Measurements from ENCODE around the gene ABCB8. TPM values are rescaled to one million over a fixed set of nuclear protein-coding genes. Genes with fewer than 3 reads are reported as not detected.

ABCB8 gene
- total and polyA plus RNA-seq, 9 of the 15 experiments (the other 6 are each of a cell fraction or from before 2014, with no cell fraction given): 7.6 to 106 (median 36.3) TPM

DNA sequence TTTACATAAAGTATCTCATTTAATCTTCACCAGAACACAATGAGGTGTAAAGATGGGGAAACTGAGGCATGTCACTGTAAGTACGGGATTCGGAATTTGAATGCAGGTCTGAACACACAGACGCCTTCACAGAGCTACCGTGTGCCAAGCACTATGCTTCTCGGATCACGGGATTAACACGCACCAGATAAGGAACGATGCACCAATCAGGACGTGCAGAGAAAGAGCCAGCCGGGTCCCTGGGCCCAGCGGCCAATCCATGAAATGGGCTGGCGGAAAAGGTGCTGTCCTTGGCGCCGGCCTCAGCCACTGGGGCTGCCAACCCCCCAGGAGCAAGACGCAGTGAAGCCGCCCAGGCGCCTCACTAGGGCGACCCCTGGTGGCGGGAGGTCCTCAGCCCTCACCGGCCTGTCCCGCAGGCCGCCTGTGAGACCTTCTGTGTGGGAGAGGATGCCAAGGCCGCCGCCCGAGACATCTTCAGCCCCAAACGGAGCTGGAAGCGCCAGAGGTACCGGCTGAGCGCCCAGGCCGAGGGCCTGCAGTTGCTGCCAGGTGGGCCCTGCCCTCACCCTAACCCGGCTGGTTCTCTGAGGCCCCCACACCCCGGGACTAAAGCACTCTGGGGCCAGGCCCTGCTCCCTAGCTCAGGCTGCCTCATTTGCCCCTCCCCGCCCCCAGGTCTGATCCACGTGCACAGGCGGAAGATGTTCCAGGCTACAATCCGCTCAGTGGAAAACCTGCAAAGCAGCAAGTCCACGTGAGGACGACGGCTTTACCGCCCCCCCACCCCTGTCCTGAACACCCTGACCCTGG, 19.5 kb upstream of the ABCB8 start (continued):
- TF ChIP-seq NCOR1 (IDR thresholded peaks at IDR 0.05) (peak; percentile 59; the same call in 1 of the 2 replicates), FOS (IDR thresholded peaks at IDR 0.05; ENCODE audit: extremely low read depth, insufficient read length) (peak; percentile 53), NR2F6 (CRISPR knock-in tag; IDR thresholded peaks at IDR 0.05) (no peak), NONO (IDR thresholded peaks at IDR 0.05; ENCODE audit: low read depth in 2 of 2, low read length in 1 of 2) (peak in 1 of 2 experiments; percentile 93; a peak in 2 of 4 replicates), KAT2B (IDR thresholded peaks at IDR 0.05; ENCODE audit: low read depth, low read length) (peak; percentile 69), PHF20 (IDR thresholded peaks at IDR 0.05; ENCODE audit: partially characterized antibody) (peak; percentile 81), PTBP1 (IDR thresholded peaks at IDR 0.05; ENCODE audit: low read depth, low read length) (peak; percentile 95; the same call in 1 of the 2 replicates), ZFP36 (IDR thresholded peaks at IDR 0.05; ENCODE audit: low read depth, low read length, partially characterized antibody) (no peak), CBX3 (IDR thresholded peaks at IDR 0.05; ENCODE audit: borderline replicate concordance in 1 of 2, low read length in 2 of 2) (peak in 1 of 2 experiments; percentile 88; a peak in 2 of 3 replicates), ZNF764 (CRISPR knock-in tag; IDR thresholded peaks at IDR 0.05; ENCODE audit: low read depth) (no peak), RB1 (IDR thresholded peaks at IDR 0.05; ENCODE audit: low read depth) (peak; percentile 98), CEBPB (tag; IDR thresholded peaks at IDR 0.05) (no peak), POLR2G (IDR thresholded peaks at IDR 0.05; ENCODE audit: low read depth, low read length) (peak; percentile 90), E2F3 (CRISPR knock-in tag; IDR thresholded peaks at IDR 0.05) (peak; percentile 40), POLR2AphosphoS5 (IDR thresholded peaks at IDR 0.05; ENCODE audit: control insufficient read depth, insufficient read depth, low read depth, low read length) (peak; percentile 65), HMG20A (CRISPR knock-in tag; conservative IDR thresholded peaks at IDR 0.05) (no peak), SMARCA5 (IDR thresholded peaks at IDR 0.05) (peak; percentile 99), BMI1 (IDR thresholded peaks at IDR 0.05; ENCODE audit: low read length) (no peak), HSF4 (CRISPR knock-in tag; IDR thresholded peaks at IDR 0.05; ENCODE audit: borderline replicate concordance) (no peak), FUS (optimal IDR thresholded peaks at IDR 0.05; ENCODE audit: low read depth, low read length) (no peak), ZNF316 (IDR thresholded peaks at IDR 0.05) (peak; percentile 35), DPF2 (IDR thresholded peaks at IDR 0.05) (peak; percentile 91), NBN (IDR thresholded peaks at IDR 0.05; ENCODE audit: low read depth) (peak; percentile 96), PHB2 (IDR thresholded peaks at IDR 0.05; ENCODE audit: low read depth) (no peak; the same call in 1 of the 2 replicates), KLF10 (CRISPR knock-in tag; IDR thresholded peaks at IDR 0.05) (no peak), ASH1L (IDR thresholded peaks at IDR 0.05; ENCODE audit: borderline replicate concordance, low read depth, partially characterized antibody) (peak; percentile 60), JUND (IDR thresholded peaks at IDR 0.05; ENCODE audit: borderline replicate concordance, low read depth, low read length) (peak; percentile 83), JUND (tag; IDR thresholded peaks at IDR 0.05; ENCODE audit: borderline replicate concordance, low read depth, low read length) (no peak; the same call in 2 of the 3 replicates), ZNF583 (CRISPR knock-in tag; IDR thresholded peaks at IDR 0.05) (peak; percentile 54)
- TF ChIP-seq, protein P1, sequence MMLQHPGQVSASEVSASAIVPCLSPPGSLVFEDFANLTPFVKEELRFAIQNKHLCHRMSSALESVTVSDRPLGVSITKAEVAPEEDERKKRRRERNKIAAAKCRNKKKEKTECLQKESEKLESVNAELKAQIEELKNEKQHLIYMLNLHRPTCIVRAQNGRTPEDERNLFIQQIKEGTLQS (IDR thresholded peaks at IDR 0.05): 0 out of 2 replicates have a peak, but pooled peaks have one; percentile 42
- TF ChIP-seq, protein P1 (CRISPR knock-in tag; conservative IDR thresholded peaks at IDR 0.05): peak; percentile 77; the same call in 1 of the 2 replicates

Data from K562 (cell line).